Measurements from ENCODE around the gene ZDHHC3. TPM values are rescaled to one million over a fixed set of nuclear protein-coding genes. Genes with fewer than 3 reads are reported as not detected.

Gene ZDHHC3
- total RNA-seq, 5 donors from 2014 or later (not counting 1 experiment from before 2014, with no cell fraction given) = 38.8 to 53.9 (median 44.5) TPM

DNA sequence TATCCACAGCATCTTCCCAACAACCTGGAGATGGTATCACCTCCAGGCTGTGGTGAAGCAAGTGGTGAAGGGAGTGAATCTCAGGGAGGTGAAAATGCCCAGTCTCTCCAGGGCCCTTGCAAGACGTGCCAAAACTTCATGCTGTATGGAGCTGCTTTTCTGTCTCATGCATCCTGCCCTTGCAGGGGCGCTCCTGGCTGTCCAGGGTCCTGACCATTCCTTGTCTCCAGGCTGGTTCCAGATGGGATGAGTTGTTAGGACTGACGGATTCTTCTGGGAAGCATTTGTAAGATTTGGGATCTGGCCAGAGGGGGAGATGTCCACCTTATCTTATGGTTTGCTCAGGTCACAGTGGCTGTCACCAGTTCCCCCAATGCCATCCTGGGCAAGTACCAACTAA, 85.7 kb downstream of the ZDHHC3 start:
- WGBS (ENCODE audit: insufficient coverage) = 94% methylated on average over 2 of the region's 3 CpGs
- Histone ChIP-seq H3K4me3 (ENCODE audit: control insufficient read depth in 1 of 2, extremely low read depth in 1 of 2, low read length in 1 of 2) (no peak overlapping the region), H3K27me3 (replicated peaks in 1 of 2; ENCODE audit: control insufficient read depth in 2 of 2, extremely low read depth in 1 of 2, insufficient read depth in 2 of 2, low read length in 1 of 2) (peaks cover 0 to 24% of the 10 kb centered on the region in 2 experiments), H3K4me1 (ENCODE audit: control insufficient read depth in 1 of 2, extremely low read depth in 1 of 2, insufficient read depth in 2 of 2, low read length in 2 of 2) (no peaks in the 10 kb centered on the region), H3K36me3 (ENCODE audit: control insufficient read depth in 2 of 2, extremely low read depth in 1 of 2, insufficient read depth in 1 of 2, low read length in 1 of 2) (no peaks in the 10 kb centered on the region), H3K27ac (ENCODE audit: low read length) (no peak overlapping the region), H3K9me3 (no peaks in the 10 kb centered on the region)
- no peaks in the 10 kb centered on the region for H3K4me1 Mint-ChIP-seq
- no peaks in the 10 kb centered on the region for H3K36me3 Mint-ChIP-seq
- peaks cover 8 to 19% of the 10 kb centered on the region in 2 donors for H3K27me3 Mint-ChIP-seq
- DNase-seq (no peak), ATAC-seq (replicated peaks in 1 of 4) (no peak)
- H3K9me3 Mint-ChIP-seq = no peaks in the 10 kb centered on the region
- CTCF ChIA-PET = no interaction called here
- POLR2A ChIA-PET = interaction anchor here in 1 of 2 donors (0.7 kb wide), 1 partner anchor 364 kb away, joined by 3 read pairs; no protein-coding TSS in a partner anchor
- H3K4me3 Mint-ChIP-seq = no peak overlapping the region
- H3K27ac Mint-ChIP-seq = no peak overlapping the region

DNA sequence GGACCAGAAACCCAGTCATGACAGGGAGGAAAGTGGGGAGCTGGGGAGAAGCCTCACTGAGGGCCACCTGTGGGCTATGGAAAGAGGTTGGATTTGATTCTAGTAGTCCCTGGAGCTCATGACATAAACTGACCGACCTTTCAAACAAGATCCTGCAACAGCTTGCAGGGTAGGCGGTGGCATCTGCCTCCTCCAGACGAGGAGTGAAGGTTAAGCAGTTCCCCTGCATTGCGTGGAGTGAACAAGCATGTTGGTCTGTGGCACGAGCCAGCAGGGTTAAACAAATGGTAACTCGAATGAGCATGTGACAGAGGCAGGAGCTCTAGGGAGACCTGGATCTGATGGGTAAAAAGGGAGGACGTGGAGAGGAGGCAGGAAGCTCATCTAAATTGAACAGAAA, 88.9 kb downstream of the ZDHHC3 start:
- CTCF ChIA-PET = no interaction called here
- Mint-ChIP-seq H3K4me1 (no peaks in the 10 kb centered on the region), H3K36me3 (no peaks in the 10 kb centered on the region), H3K9me3 (no peaks in the 10 kb centered on the region), H3K27ac (no peak overlapping the region), H3K27me3 (peaks cover 8 to 24% of the 10 kb centered on the region in 2 donors), H3K4me3 (no peak overlapping the region)
- WGBS (ENCODE audit: insufficient coverage) = 79% methylated on average over 6 of the region's 7 CpGs
- Histone ChIP-seq H3K27me3 (replicated peaks in 1 of 2; ENCODE audit: control insufficient read depth in 2 of 2, extremely low read depth in 1 of 2, insufficient read depth in 2 of 2, low read length in 1 of 2) (peaks cover 0 to 34% of the 10 kb centered on the region in 2 experiments), H3K4me3 (ENCODE audit: control insufficient read depth in 1 of 2, extremely low read depth in 1 of 2, low read length in 1 of 2) (no peak overlapping the region), H3K9me3 (no peaks in the 10 kb centered on the region), H3K4me1 (ENCODE audit: control insufficient read depth in 1 of 2, extremely low read depth in 1 of 2, insufficient read depth in 2 of 2, low read length in 2 of 2) (no peaks in the 10 kb centered on the region), H3K27ac (ENCODE audit: low read length) (no peak overlapping the region), H3K36me3 (ENCODE audit: control insufficient read depth in 2 of 2, extremely low read depth in 1 of 2, insufficient read depth in 1 of 2, low read length in 1 of 2) (no peaks in the 10 kb centered on the region)
- POLR2A ChIA-PET = no interaction called here
- ATAC-seq (replicated peaks in 1 of 4) (no peak), DNase-seq (no peak)

DNA sequence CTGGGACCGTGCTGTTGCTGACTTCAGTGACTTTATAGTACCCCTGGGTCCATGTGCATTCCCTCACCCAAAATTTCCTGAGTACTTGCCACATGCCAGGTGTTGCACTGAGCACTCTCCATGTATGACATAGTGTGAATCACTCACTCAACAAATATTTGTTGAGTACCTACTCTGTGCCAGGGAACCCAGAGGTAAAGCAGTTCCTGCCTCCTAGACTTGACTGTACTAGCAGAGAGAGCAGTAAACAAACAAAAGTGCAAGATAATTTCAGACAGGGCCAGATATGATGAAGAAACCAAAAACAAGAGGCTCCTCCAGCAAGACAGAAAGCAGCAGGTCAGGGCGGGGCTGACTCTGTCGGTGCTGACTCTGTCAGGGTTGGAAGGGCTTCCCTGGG, 89.4 kb downstream of the ZDHHC3 start:
- Mint-ChIP-seq H3K9me3 (no peaks in the 10 kb centered on the region), H3K4me3 (no peak overlapping the region), H3K36me3 (no peaks in the 10 kb centered on the region), H3K27me3 (peaks cover 8 to 24% of the 10 kb centered on the region in 2 donors), H3K27ac (no peak overlapping the region), H3K4me1 (no peaks in the 10 kb centered on the region)
- Histone ChIP-seq H3K4me1 (ENCODE audit: control insufficient read depth in 1 of 2, extremely low read depth in 1 of 2, insufficient read depth in 2 of 2, low read length in 2 of 2) (no peaks in the 10 kb centered on the region), H3K27ac (ENCODE audit: low read length) (no peak overlapping the region), H3K4me3 (ENCODE audit: control insufficient read depth in 1 of 2, extremely low read depth in 1 of 2, low read length in 1 of 2) (no peak overlapping the region), H3K36me3 (ENCODE audit: control insufficient read depth in 2 of 2, extremely low read depth in 1 of 2, insufficient read depth in 1 of 2, low read length in 1 of 2) (no peaks in the 10 kb centered on the region), H3K9me3 (no peaks in the 10 kb centered on the region), H3K27me3 (replicated peaks in 1 of 2; ENCODE audit: control insufficient read depth in 2 of 2, extremely low read depth in 1 of 2, insufficient read depth in 2 of 2, low read length in 1 of 2) (peaks cover 0 to 36% of the 10 kb centered on the region in 2 experiments)
- POLR2A ChIA-PET = no interaction called here
- 82% methylated on average over 3 of the region's 3 CpGs for WGBS (ENCODE audit: insufficient coverage)
- DNase-seq (no peak), ATAC-seq (replicated peaks in 1 of 4) (no peak)
- CTCF ChIA-PET = no interaction called here

DNA sequence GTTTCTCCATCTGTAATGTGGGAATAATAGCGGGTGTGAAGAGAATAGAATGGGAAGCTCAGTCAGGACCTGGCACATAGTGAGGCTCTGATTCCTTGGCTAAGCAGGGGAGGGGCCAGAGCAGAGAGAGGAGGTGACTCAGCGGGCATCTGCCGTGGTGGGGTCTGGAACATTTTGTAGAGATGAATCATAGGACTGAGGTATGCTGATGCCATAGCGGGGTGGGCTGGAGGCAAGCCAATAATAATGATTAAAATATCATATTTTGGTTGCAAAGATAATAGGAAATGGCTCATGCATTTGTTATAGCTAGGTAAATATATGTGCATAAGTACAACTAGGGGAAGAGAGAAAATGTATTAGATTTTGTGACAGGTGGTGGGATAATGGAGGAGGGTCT, 90.4 kb downstream of the ZDHHC3 start:
- ATAC-seq (replicated peaks in 1 of 4) (no peak), DNase-seq (no peak)
- no peaks in the 10 kb centered on the region for H3K4me1 Mint-ChIP-seq
- H3K9me3 ChIP-seq = no peaks in the 10 kb centered on the region
- peaks cover 0 to 36% of the 10 kb centered on the region in 2 experiments for H3K27me3 ChIP-seq (replicated peaks in 1 of 2; ENCODE audit: control insufficient read depth in 2 of 2, extremely low read depth in 1 of 2, insufficient read depth in 2 of 2, low read length in 1 of 2)
- no peaks in the 10 kb centered on the region for H3K4me1 ChIP-seq (ENCODE audit: control insufficient read depth in 1 of 2, extremely low read depth in 1 of 2, insufficient read depth in 2 of 2, low read length in 2 of 2)
- no peaks in the 10 kb centered on the region for H3K9me3 Mint-ChIP-seq
- 45% methylated on average over 4 of the region's 4 CpGs for WGBS (ENCODE audit: insufficient coverage)
- no peak overlapping the region for H3K4me3 ChIP-seq (ENCODE audit: control insufficient read depth in 1 of 2, extremely low read depth in 1 of 2, low read length in 1 of 2)
- peaks cover 8 to 26% of the 10 kb centered on the region in 2 donors for H3K27me3 Mint-ChIP-seq
- H3K4me3 Mint-ChIP-seq = no peak overlapping the region
- H3K27ac ChIP-seq (ENCODE audit: low read length) = no peak overlapping the region
- CTCF ChIA-PET = no interaction called here
- H3K36me3 ChIP-seq (ENCODE audit: control insufficient read depth in 2 of 2, extremely low read depth in 1 of 2, insufficient read depth in 1 of 2, low read length in 1 of 2) = no peaks in the 10 kb centered on the region
- no peak overlapping the region for H3K27ac Mint-ChIP-seq
- no peaks in the 10 kb centered on the region for H3K36me3 Mint-ChIP-seq
- POLR2A ChIA-PET = no interaction called here

DNA sequence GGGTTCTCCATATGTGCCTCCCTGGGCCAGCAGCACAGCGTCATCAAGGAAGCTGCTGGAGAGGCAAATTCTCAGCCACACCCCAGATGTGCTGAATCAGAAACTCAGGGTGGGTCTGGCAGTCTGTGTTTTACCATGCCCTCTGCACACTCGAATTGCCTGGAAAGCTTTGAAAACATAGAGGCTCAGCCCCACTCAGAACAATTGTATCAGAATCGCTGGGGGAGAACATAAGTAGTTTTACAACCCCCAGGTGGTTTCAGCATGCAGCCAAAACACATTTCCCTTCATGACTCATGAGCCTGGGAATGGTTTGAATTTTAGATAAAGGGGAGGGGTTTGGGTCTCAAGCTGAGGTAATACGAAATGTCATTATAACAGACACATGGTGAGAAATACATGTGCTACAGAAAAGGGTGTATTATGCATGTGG, 92.0 kb downstream of the ZDHHC3 start:
- Mint-ChIP-seq H3K36me3 (no peaks in the 10 kb centered on the region), H3K9me3 (no peaks in the 10 kb centered on the region), H3K27ac (no peak overlapping the region), H3K27me3 (peaks cover 8 to 30% of the 10 kb centered on the region in 2 donors), H3K4me3 (no peak overlapping the region), H3K4me1 (no peaks in the 10 kb centered on the region)
- ChIA-PET CTCF (no interaction called here), POLR2A (no interaction called here)
- DNase-seq (no peak), ATAC-seq (replicated peaks in 1 of 4) (no peak)
- Histone ChIP-seq H3K36me3 (ENCODE audit: control insufficient read depth in 2 of 2, extremely low read depth in 1 of 2, insufficient read depth in 1 of 2, low read length in 1 of 2) (no peaks in the 10 kb centered on the region), H3K9me3 (no peaks in the 10 kb centered on the region), H3K27me3 (replicated peaks in 1 of 2; ENCODE audit: control insufficient read depth in 2 of 2, extremely low read depth in 1 of 2, insufficient read depth in 2 of 2, low read length in 1 of 2) (peaks cover 0 to 38% of the 10 kb centered on the region in 2 experiments), H3K27ac (ENCODE audit: low read length) (no peak overlapping the region), H3K4me3 (ENCODE audit: control insufficient read depth in 1 of 2, extremely low read depth in 1 of 2, low read length in 1 of 2) (no peak overlapping the region), H3K4me1 (ENCODE audit: control insufficient read depth in 1 of 2, extremely low read depth in 1 of 2, insufficient read depth in 2 of 2, low read length in 2 of 2) (no peaks in the 10 kb centered on the region)
- 86% methylated on average over 1 of the region's 4 CpGs for WGBS (ENCODE audit: insufficient coverage)

DNA sequence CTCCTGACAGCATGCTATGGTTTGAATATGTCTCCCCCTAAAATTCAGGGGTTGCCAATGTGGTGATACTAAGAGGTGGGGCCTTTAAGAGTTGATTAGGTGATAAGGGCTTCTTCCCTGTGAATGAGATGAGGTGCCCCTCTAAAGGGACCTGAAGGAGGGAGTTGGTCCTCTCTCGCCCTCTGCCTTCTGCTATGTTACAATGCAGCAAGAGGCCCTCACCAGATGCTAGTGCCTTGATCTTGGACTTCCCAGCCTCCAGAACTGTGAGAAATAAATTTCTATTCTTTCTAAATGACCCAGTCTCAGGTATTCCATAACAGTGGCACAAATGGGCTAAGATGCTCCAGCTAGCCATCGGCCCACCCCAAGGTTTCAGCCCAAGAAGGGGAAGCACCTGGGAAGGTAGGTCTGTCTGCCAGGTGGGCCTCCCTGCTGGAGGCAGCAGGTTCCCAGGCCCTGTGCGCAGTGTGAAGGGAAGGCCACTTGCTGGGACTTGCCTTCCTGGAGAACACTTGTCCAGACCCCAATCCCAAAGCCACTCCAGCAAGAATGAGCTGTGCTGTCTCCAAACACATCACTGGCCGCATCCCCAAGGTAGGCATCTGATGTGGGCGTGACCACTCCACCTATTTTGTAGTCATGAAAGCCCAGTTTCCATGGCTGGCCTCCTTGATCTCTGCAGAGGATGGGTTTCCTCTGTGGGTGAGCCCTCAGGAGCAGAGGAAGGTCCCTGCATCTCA, 92.6 kb downstream of the ZDHHC3 start:
- 93% methylated on average over 3 of the region's 5 CpGs for WGBS (ENCODE audit: insufficient coverage)
- H3K9me3 Mint-ChIP-seq = no peaks in the 10 kb centered on the region
- no peak for DNase-seq
- Histone ChIP-seq H3K27me3 (replicated peaks in 1 of 2; ENCODE audit: control insufficient read depth in 2 of 2, extremely low read depth in 1 of 2, insufficient read depth in 2 of 2, low read length in 1 of 2) (peaks cover 0 to 38% of the 10 kb centered on the region in 2 experiments), H3K27ac (ENCODE audit: low read length) (no peak overlapping the region), H3K4me3 (ENCODE audit: control insufficient read depth in 1 of 2, extremely low read depth in 1 of 2, low read length in 1 of 2) (no peak overlapping the region), H3K9me3 (no peaks in the 10 kb centered on the region), H3K36me3 (ENCODE audit: control insufficient read depth in 2 of 2, extremely low read depth in 1 of 2, insufficient read depth in 1 of 2, low read length in 1 of 2) (no peaks in the 10 kb centered on the region), H3K4me1 (ENCODE audit: control insufficient read depth in 1 of 2, extremely low read depth in 1 of 2, insufficient read depth in 2 of 2, low read length in 2 of 2) (no peaks in the 10 kb centered on the region)
- no peaks in the 10 kb centered on the region for H3K36me3 Mint-ChIP-seq
- no peak overlapping the region for H3K4me3 Mint-ChIP-seq
- POLR2A ChIA-PET = no interaction called here
- H3K27ac Mint-ChIP-seq = no peak overlapping the region
- CTCF ChIA-PET = no interaction called here
- ATAC-seq (replicated peaks in 1 of 4) = no peak
- H3K4me1 Mint-ChIP-seq = no peaks in the 10 kb centered on the region
- H3K27me3 Mint-ChIP-seq = peaks cover 8 to 30% of the 10 kb centered on the region in 2 donors

Data from T-cell (primary cell).